ENCODE data around the gene OR10A3.

OR10A3 gene

DNA sequence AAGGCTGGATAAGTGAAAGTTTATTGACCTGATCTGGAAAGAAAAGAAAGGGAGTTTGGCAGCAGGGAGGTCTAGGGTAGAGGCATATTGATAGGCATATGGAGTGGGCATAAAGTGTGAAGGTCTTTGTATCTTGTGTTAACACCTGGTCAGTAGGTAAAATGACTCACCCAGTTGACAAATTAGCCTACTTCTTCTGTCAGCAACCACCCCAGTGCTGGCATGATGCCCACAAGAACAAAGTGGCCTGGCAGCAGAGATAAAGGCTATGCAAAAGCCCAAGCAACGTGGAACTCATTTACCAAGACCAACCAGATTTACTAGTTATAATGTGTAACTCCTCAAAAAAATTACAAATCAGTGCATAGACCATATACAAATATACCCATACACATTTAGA, 4.9 kb downstream of the OR10A3 start:
- DNase-seq: no peak

DNA sequence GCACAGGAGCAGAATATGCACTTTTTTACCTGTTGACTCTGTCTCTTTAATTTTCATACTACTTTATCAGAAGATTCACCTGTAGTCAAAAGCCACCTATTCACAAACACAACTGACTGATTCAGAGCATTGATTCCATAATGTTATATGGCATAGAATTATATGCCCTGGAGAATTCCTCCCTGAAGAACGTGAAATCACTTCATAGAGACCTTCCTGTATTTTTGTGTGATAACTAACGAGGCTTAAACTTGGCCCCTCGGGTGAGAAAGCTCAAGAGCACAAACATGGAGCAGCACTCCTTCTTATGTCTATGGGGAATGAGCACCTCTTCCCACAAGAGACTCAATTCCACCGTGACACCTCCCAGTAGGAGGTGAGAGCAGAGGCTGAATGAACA, 10.3 kb downstream of the OR10A3 start, which contains the start of gene OR10A6:
Gene OR10A6 (minus strand): TSS at position 101 of the 400 bp plus-strand sequence. CDS start 2,606 bp downstream, outside the sequence.
- no peak for DNase-seq

DNA sequence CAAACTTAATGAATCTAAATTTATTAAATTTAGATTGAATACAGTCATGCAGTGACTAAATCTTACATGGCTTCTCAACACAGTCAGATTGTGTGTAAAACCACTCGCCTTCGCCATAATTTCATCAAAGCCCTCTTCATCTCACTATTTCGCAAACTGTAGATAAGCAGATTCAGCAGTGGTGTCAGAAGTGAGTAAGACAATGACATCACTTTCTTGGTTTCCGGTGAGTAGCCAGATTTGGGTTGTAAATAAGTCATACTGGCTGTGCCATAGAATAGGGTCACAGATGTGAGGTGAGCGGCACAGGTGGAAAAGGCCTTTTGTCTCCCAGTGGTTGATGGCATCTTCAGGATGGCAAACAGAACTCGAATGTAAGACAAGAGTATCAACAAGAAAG, 13.9 kb downstream of the OR10A3 start:
- peak; percentile 2 for DNase-seq

DNA sequence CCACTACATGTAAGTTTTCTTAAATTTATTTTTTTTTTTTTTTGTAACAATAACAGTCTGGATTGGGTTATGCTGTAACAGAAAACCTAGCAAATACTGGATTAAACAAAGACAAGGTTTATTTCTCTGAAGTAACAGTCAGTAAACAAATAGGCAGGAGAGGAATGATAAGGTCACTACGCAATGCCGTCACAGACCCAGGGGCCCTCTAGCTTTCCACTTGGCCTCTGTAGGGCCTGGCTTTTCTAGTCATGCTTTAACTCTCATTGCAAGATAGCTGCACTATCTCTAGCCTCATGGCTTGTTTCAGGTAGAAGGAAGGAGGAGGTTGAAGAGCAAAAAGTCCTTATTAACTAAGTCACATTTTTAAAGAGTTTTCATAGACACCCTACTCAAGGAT, 17.0 kb downstream of the OR10A3 start:
- no peak for DNase-seq

DNA sequence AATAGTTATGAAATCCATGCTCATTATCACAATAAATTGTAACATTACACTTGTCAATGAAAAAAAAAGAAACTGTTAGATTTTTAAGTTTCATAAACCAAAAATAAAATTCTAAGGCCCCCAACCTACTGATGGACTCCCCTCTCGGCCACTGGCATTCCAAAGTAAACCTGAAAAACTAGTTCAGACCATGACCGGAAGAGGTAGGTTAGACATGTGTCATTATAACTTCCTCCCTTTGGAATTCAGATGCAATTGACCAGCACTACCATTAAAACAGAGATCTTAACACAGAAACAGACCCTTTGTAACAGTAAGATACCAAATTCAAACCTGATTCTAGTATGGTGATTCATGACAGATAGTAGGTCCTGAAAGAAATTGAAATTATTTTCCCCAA, 23.4 kb downstream of the OR10A3 start:
- no peak for DNase-seq

DNA sequence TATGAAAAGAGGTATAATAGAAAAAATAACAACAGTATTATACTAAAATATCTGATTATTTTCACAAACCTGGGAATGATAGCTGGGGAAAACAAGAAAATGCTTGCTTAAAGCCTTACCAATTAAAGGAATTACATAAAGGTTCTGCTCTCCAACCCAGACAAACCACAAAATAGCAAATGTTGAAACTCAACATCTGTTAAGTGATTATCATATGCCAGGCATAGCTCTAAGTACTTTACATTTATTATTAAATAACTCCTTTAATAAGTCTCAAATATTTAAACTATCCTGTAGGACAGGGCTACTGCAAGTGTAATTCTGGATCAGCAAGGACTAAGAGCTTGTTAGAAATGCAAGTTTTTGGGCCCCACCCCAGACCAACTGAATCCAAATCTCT, 30.5 kb downstream of the OR10A3 start:
- DNase-seq: no peak

DNA sequence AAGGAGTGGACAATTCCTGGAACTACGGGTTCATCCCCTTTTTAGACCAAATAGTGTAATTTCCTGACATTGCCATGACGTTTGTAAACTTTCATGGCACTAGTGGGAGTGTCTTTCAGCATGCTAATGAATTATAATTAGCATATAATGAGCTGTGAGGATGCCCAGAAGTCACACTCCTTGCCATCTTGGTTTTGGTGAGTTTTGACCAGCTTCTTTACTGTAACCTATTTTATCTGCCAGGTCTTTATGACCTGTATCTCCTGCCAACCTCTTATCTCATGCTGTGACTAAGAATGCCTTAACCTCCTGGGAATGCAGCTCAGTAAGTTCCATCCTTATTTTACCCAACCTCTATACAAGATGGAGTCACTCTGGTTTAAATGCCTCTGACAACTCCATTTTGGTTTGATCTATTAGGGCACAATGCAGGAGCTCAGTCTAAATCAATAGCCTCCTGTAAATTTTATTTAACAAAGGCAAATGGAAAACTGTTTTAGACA, 31.2 kb downstream of the OR10A3 start:
- no peak for DNase-seq

DNA sequence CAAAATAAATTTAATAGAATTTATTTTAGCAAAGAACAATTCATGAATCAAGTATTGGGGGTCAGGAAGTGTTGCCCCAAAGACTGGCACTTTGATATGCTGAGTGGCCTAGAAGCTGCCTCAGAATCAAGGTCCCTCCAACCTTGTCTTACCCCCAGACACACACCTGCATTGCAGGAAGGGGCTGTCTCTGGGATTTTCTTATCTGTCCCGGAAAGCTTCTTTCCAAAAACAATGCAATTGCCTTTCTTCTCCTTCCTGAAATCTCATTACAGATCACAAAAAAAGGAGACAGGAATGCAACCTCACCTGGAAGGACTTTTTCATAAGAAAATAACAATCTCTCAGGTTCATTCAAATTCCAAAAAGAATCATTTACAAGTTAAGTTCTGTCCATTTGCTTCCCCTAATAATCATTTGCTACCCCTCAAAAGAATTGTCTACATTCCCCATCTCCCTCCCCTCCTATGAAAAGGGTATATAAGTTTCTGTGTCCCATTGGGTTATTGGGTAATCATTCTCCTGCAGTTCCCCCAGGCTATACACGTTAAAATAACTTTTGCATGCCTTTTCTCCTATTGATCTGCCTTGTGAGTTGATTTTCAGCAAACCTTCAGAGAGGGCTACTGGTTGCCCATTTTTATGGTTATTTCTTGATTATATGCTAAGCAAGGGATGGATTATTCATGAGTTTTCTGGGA, 31.8 kb downstream of the OR10A3 start:
- DNase-seq: no peak

DNA sequence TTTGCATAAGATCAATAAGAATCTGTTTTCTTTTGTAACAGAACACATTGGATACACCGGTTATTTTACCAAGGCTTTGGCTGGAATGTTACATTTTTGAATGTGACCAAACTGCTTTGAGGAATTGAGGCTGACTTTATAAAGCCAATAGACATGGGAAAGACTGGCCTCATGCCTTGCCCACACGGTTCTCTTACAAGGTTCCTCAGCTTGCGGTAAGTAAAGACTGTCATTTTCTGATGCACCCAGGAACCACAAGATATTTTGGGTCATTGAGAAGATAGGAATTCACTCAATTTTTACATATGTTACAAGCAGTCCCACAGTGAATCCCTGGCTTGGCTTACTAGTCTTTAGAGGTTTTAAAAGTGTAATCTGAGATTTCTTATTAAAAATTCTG, 34.4 kb downstream of the OR10A3 start:
- no peak for DNase-seq

DNA sequence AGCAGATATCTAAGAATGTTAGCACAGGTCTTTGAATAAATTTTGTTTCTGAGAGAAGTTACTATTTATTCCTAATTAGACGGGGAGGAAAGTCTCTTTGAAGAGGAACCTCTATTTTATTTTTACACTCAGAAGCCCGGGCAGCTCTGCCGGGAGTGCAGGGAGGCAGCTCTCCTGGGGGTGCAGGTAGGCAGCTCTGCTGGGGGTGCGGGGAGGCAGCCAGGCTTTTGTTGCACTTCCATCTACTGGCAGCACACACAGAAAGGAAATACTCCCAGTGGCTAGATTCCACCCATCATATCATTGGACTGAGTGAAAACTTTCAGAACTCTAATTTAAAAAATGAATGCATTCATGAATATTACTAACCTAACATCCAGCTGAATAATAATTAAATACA, 35.0 kb downstream of the OR10A3 start:
- no peak for DNase-seq

DNA sequence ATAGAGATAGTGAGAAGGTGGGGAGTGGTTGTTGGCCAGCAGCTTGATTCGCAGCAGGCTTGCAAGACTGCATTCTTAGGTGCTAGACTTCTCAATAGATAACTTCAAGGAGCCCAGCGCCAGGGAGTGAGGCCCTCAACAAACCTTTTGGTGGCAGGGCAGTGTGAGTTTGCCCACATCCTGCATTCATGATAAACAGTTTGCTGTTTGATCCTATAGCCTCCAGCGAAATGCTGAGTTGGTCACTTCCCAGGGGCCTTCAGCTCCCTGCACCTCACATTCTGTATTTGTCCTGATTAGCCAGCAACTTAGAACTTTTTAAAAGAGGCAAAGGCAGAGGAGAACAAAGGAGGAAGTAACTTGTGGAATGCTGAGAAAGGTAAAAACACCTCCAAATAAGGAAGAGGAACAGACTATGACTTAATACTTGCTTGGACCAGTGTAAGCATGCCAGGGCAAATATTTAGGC, 35.5 kb downstream of the OR10A3 start:
- DNase-seq: no peak

DNA sequence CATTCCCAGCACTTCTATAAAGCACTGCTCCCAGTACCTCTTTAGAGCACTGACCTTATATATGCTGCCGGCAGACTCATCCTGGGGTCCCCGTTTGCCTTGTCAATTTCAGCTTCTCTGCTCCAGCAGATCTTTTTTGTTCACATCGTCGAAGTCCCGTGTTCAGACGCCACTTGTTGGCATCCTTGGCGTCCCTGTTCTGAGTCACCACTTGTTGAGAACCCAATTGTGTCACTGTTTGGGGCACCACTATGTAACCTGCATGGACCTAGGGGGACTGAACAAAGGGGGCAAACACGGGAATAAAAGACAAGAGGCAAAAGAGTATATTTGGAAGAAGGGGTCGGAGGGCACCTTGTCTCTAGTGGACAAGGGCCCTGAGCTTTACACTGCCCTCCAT, 36.0 kb downstream of the OR10A3 start:
- no peak for DNase-seq

DNA sequence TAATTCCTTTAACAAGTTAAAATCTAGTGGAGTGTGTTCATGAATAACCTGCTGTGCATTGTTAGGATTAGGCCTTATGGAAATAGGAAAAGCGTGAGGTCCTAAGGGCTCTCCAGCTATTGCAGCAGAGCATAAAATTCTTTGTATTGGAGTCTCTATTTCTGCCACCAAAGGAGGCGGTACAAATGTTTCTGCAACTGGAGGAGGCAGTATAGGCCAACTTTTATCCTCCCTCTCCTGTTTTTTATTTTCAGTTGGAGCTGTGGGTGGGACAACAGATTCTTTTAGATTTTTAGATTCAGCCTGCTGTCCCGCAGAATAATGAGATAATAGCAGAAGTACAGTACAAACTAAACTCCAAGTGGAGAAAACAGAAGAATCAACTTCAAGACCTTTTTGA, 36.6 kb downstream of the OR10A3 start:
- DNase-seq: no peak

DNA sequence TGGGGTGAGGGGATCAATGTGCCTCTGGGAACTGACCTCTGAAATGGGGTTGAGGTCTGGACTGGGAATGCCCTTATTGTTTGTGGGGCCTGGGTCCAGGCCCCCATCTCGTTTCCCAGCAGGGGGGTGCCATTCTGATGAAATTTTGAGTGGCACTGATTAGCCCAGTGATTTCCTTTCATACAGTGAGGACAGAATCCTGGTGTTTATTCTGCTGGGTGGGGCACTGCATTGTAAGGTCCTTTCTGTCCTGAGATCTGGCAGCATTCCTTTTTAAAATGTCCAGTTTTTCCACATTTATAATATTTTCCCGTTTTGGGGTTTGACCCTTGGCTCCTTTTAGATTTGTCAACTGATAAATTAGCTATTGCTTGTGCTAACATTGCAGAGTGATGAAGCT, 37.6 kb downstream of the OR10A3 start:
- no peak for DNase-seq

DNA sequence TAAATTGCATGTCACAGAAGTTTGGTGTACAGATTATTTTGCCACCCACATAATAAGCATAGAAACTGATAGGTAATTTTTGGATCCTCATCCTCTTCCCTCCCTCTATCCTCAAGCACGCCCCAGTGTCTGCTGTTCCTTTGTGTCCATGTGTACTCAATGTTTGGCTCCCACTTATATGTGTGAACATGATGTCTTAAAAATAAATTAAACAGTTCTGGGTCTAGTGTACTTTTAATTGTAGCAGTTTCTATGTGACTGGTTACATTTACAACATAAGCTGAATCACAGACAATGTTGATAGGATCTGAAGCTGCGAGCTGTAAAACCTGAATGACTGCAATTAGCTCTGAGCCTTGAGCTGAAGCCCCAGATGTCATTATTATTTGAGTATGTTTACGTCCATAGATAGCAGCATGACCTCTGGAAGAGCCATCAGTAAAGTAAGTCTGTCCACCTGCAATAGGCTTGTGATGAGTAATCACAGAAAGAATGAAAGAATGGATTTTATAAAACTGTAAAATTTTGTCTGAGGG, 40.1 kb downstream of the OR10A3 start:
- DNase-seq: no peak

DNA sequence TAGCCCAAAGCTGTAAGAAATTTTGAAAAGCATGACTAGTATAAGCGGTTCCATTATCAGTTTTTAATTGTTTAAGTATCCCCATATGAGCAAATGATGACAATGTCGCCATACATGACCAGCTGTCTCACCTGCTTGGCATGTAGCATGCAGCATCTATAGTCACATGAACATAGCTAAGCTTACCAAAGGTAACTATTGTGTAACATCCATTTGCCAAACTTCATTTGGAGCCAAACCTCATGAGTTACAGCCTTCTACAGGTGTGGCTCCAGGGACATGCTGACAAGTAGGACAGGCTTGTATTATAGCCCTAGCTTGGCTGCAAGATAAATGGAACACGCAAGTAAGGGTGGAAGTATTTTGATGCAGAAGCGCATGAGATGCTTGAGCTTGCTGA, 40.8 kb downstream of the OR10A3 start:
- no peak for DNase-seq

DNA sequence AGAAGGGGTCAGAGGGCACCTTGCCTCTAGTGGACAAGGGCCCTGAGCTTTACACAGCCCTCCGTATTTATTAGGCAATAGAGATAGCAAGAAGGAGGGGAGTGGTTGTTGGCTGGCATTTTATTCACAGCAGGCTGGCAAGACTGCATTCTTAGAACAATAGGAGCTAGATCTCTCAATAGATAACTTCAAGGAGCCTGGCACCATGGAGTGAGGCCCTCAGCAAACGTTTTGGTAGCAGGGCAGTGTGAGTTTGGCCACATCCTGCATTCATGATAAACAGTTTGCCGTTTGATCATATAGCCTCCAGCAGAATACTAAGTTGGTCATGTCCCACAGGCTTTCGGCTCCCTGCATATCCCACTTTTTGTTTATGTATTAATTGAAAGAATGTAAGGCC, 42.1 kb downstream of the OR10A3 start:
- no peak for DNase-seq

DNA sequence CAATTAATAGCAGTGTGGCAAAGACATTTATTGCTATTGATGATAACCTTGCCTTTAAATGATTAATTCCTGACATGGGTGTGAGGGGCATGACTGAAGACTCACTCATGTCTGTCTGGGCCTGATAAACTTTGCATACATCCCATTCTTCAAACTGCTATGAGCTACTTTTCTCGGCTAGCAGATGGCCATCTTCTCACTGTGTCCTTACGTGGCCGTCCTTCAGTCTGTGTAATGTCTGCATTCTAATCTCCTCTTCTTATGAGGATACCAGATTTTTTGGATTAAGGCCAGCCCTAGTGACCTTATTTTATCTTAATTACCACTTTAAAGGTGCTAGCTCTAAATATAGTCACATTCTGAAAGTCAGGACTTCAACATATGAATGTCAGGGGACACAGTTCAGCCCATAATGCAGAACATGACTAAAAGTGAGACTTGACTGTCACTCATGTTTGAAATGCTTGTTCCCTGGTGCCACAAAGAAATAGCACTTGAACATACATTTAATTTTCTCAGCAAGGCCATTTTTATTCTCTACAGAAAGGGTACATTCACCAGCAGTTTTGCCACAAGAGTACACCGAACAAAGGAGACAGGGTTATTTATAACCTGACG, 42.7 kb downstream of the OR10A3 start:
- no peak for DNase-seq

DNA sequence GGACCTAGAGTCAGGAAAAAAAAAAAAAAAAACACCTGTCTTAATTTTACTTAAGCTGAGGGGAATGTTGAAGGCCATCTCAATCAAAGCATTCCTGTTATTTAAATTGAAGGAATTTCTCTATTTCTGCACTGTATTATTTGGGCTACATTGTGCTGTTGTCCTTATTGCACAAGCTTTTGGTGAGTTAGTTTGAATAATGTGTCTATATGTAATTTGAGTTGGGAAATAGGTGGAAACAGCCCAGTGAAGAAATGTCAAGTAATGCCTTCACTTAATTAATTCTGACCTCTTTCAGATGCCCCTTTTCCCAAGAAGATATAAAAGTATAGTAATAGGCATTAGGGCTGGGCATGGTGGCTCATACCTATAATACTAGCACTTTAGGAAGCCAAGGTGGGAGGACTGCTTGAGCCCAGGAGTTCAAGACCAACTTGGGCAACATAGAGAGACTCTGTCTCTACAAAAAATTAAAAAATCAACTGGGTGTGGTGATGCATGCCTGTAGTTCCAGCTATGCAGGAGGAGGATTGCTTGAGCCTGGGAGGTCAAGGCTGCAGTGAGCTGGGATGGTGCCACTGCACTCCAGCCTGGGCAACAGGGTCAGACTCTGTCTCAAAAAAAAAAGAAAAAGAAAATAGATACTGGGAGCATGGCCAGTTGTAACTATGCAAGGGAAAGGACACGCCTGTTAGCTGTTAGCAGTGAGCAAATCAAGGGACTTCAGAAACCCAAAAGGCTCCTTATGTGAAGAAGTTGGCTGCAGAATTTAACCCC, 45.3 kb downstream of the OR10A3 start:
- no peak for DNase-seq

DNA sequence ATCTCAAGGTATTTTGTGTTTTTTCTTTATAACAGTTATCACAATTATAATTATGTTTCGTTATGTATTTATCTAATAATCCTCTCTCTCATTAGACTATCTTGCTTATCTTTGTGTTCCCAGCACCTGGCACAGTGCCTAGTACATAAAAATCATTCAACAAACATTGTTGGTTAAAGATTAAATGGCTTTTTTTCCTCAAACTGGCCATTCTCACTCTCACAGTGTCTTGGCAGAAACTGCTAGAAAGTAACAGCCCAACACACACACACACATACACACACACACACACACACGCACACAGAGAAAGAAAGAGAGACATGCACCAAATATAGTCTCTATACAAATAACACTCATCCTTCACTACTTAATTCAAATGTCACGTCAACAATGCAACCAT, 47.3 kb downstream of the OR10A3 start:
- DNase-seq: no peak

DNA sequence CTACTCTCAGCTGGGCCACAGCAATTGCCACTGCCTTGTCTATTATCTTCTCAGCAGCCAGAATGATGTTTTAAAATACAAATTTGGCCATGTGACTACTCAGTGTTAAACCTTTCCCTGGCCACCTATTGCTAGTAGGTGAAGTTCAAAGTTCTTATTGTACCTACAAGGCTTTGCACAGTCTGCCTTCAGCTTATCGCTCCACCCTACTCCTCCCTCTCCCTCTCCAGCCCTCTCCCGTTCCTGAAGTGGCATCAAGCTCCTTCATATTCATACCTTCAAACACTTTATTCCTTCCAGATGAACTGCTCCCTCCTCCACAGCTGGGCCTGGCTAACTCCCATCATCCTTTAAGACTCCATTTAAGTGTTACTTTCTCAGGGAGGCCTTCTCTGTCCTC, 47.7 kb downstream of the OR10A3 start:
- no peak for DNase-seq

DNA sequence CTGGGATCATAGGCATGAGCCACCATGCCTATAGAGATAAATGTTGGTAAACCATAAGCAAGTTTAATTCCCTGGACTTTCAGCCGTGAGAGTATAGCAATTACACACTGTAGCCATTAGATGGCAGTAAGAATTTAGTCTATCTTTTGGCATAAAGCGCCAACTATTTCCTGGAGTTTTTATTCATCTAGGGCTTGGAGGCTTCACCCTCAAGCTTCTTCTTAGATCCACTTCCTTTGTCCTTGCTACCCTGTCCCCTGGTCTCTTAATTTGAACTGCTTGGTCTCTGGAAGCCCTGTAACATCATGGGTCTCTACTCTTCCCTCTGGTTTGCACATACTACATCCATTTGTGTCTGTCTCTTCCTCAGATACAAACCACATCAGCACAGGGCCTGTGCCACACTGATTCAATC, 48.7 kb downstream of the OR10A3 start:
- DNase-seq: no peak

DNA sequence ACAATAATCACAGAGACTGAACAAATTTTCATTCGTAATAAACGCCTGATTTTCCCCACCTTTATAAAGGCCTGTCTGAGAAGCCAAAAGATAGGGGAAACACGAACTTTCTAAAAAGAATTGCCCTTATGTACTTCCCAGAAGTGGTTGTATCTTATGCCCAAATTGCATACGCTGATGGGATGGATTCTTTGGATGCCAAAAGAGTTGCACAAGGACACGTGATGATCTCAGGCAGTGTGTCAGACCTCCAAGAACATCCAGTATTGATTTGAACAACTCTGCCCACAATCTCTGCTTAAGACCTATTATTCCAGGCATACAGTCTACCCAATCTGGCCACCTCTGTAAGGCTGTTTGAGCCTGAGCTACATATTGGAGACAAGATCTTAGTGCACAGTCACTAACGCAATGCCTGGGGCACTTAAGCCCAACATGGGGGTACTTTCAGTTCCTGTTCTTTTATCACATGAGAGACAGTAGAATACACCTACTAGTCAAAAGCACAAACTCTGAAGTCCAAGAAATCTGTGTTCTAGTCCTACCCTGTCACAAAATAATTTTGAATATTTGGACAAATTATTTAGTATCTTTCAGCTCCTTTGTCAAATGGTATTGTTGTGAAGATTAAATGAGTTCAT, 49.3 kb downstream of the OR10A3 start:
- no peak for DNase-seq
